Measurements from ENCODE around the gene VSTM2L. TPM values are rescaled to one million over a fixed set of nuclear protein-coding genes. Genes with fewer than 3 reads are reported as not detected.

The VSTM2L gene
- total and polyA plus RNA-seq, 2 of the 4 experiments (the other 2 are of a cell fraction), result 0.18 to 0.19 TPM

DNA sequence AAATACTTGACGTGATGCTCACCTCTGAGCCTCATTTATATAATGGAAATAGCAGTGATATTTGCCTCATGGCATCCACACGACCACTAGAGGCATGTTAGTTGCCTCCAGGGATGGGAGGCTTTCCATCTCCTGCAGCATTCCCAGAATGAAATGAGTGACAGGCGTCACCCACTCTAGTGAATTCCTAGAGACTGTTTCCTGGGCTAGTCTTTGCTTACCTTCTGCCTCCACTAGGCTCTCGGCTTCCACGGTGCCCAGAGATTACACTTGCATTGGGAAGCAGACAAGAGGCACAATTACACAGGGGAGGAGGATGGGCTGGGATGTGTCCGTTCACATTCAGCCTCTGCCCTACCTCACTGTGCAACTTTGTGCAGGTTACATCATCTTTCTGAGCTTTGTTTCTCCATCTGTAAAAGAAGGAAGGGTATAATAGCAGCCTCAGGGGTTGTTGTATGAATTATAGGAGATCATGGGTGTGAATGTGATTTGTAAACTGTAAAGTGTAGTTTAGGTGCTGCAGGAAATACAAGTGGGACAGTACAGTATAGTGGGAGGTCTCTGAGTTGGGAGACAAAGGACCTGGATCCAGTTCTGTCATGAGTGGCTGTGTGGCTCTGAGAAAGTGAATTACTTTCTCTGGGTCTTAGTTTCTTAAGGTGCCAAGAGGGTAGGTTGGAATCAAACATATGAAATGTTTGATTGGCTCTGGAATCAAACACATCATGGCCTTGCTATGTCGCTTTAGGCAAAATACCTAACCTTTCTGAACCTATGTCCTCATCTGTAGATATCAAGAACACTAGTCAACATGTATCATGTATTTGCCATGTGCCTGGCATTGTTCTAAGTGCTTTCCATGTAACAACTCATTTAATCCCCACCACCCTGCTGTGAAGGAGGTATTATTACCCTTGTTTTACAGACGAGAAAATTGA is 3.6 kb upstream of the VSTM2L start:
- ATAC-seq (ENCODE audit: low read depth) (no peak), DNase-seq (no peak)
- no CpG with 5 or more reads among the region's 8 CpGs for WGBS, 2 experiments (ENCODE audit: extremely low coverage in 2 of 2, insufficient read length in 1 of 2)
- H3K9me3 ChIP-seq (ENCODE audit: control insufficient read depth, insufficient read depth, low read length), result no peaks in the 10 kb centered on the region
- H4K5ac ChIP-seq (ENCODE audit: low read depth, low read length), result no peak overlapping the region
- H4K20me1 ChIP-seq (ENCODE audit: insufficient read depth, low read length), result peaks cover 14% of the 10 kb centered on the region
- no peak overlapping the region for H3K56ac ChIP-seq (ENCODE audit: extremely low read depth, insufficient read depth, low read length)
- H3K27me3 ChIP-seq (ENCODE audit: control insufficient read depth, insufficient read depth, low read length), result peaks cover 62% of the 10 kb centered on the region
- BruUV-seq (replicated peaks), result no TSS peak
- H2AK9ac ChIP-seq (replicated peaks; ENCODE audit: low read depth, low read length, poor library complexity), result no peak overlapping the region
- no peaks in the 10 kb centered on the region; the same call in 1 of the 2 replicates for H3K4me1 ChIP-seq (ENCODE audit: control insufficient read depth, insufficient read depth, low read length)
- TF ChIP-seq RCOR1 (IDR thresholded peaks at IDR 0.05; ENCODE audit: insufficient replicate concordance, low read length) (no peak), RFX5 (IDR thresholded peaks at IDR 0.05; ENCODE audit: low read depth, low read length) (no peak), RAD21 (IDR thresholded peaks at IDR 0.05; ENCODE audit: low read length) (no peak), NFE2L2 (IDR thresholded peaks at IDR 0.05; ENCODE audit: low read depth, low read length) (no peak), CEBPB (IDR thresholded peaks at IDR 0.05; ENCODE audit: low read depth, low read length) (no peak), SMC3 (IDR thresholded peaks at IDR 0.05; ENCODE audit: low read depth, low read length) (no peak), MAZ (IDR thresholded peaks at IDR 0.05; ENCODE audit: borderline replicate concordance, low read depth, low read length) (no peak), MXI1 (IDR thresholded peaks at IDR 0.05; ENCODE audit: borderline replicate concordance, low read depth, low read length) (no peak)
- TF ChIP-seq, protein P1, sequence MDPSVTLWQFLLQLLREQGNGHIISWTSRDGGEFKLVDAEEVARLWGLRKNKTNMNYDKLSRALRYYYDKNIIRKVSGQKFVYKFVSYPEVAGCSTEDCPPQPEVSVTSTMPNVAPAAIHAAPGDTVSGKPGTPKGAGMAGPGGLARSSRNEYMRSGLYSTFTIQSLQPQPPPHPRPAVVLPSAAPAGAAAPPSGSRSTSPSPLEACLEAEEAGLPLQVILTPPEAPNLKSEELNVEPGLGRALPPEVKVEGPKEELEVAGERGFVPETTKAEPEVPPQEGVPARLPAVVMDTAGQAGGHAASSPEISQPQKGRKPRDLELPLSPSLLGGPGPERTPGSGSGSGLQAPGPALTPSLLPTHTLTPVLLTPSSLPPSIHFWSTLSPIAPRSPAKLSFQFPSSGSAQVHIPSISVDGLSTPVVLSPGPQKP (IDR thresholded peaks at IDR 0.05; ENCODE audit: borderline replicate concordance, low read depth, low read length), result no peak
- TF ChIP-seq, protein P2, sequence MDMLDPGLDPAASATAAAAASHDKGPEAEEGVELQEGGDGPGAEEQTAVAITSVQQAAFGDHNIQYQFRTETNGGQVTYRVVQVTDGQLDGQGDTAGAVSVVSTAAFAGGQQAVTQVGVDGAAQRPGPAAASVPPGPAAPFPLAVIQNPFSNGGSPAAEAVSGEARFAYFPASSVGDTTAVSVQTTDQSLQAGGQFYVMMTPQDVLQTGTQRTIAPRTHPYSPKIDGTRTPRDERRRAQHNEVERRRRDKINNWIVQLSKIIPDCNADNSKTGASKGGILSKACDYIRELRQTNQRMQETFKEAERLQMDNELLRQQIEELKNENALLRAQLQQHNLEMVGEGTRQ (IDR thresholded peaks at IDR 0.05; ENCODE audit: low read depth, low read length), result no peak
- H2AFZ ChIP-seq (replicated peaks; ENCODE audit: low read length, poor library complexity), result no peak overlapping the region
- intact Hi-C loops (cut with micrococcal nuclease) (loop anchor here (5.0 to 10.0 kb wide), 2 partner anchors 148 to 425 kb away; no protein-coding TSS in a partner anchor), dilution Hi-C loops (cut with HindIII; ENCODE audit: low sequenced_read_pairs, unreplicated experiment) (no loop called here), in situ Hi-C loops (cut with MboI; ENCODE audit: low sequenced_read_pairs) (no loop called here)
- H2BK120ac ChIP-seq (ENCODE audit: low read depth, low read length), result no peak overlapping the region
- no peaks in the 10 kb centered on the region for H3K79me1 ChIP-seq (ENCODE audit: low read depth in 1 of 2, low read length in 2 of 2)
- no peak overlapping the region for H4K91ac ChIP-seq (ENCODE audit: insufficient read depth, low read depth, low read length)
- no peak overlapping the region for H3K23ac ChIP-seq (ENCODE audit: low read depth, low read length)
- CTCF ChIA-PET, result no interaction called here
- H2BK5ac ChIP-seq (ENCODE audit: low read depth, low read length, poor library complexity, severe bottlenecking), result no peak overlapping the region
- H3K27ac ChIP-seq (ENCODE audit: insufficient read depth, low read length), result no peak overlapping the region
- H3K18ac ChIP-seq (ENCODE audit: low read depth, low read length), result no peak overlapping the region
- no peak overlapping the region for H2BK20ac ChIP-seq (ENCODE audit: low read depth, low read length)
- H3K4me2 ChIP-seq (ENCODE audit: low read depth, low read length), result no peak overlapping the region
- POLR2A ChIA-PET (ENCODE audit: unreplicated experiment), result no interaction called here
- no peak overlapping the region for H3K9ac ChIP-seq (ENCODE audit: low read depth, low read length)
- no peak overlapping the region for H4K8ac ChIP-seq (ENCODE audit: low read depth in 2 of 2, low read length in 2 of 2)
- no peaks in the 10 kb centered on the region for H3K36me3 ChIP-seq (ENCODE audit: control insufficient read depth, insufficient read depth, low read length)
- no peak overlapping the region for H2AK5ac ChIP-seq (ENCODE audit: low read depth, low read length)
- H3K4me3 ChIP-seq (ENCODE audit: insufficient read depth, low read depth, low read length), result no peak overlapping the region
- no peak overlapping the region for H3K4ac ChIP-seq (ENCODE audit: low read depth, low read length)
- 0 out of 2 replicates have a peak, but pooled peaks cover 2% of the 10 kb centered on the region for H3K9me1 ChIP-seq (ENCODE audit: insufficient read depth, low read length)
- H2BK15ac ChIP-seq (ENCODE audit: low read depth, low read length), result no peak overlapping the region
- no peak overlapping the region for H3K14ac ChIP-seq (replicated peaks; ENCODE audit: low read depth, low read length)
